Activated CD4-positive, alpha-beta T cell treated with anti-CD3 and anti-CD28 coated beads, Interleukin-2, amount 50 U/mL, for 1 hour (primary cell): ENCODE results near the gene DRGX.

Experiments
- DNase-seq: peaks from one replicate; pipeline ENCODE4 v3.0.0-alpha.2; 2020

The DRGX gene

GRCh38 chr10:49407552-49408137 is 11.8 kb upstream of the DRGX start:
- peak; percentile 74 for DNase-seq

DNA sequence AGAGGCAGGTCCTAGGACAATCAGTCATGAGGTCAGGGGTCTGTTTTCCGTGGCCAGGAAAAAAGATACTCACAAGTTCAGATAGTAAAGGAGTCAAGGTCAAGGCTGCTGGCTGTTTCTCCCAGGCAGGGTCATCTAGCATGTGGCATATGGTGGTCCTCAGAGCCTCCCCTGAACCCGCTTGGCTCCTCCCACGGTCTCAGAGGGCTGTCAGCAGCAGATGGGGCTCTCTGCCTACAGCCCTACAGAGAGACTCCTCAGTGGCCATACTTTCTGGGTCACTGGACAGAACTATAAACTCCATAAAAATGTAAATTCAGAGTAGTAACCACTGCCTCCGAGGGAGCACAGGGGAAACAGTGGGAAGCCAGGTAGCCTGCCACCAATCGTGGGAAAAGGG is 11.3 kb upstream of the DRGX start:
- no peak for DNase-seq

DNA sequence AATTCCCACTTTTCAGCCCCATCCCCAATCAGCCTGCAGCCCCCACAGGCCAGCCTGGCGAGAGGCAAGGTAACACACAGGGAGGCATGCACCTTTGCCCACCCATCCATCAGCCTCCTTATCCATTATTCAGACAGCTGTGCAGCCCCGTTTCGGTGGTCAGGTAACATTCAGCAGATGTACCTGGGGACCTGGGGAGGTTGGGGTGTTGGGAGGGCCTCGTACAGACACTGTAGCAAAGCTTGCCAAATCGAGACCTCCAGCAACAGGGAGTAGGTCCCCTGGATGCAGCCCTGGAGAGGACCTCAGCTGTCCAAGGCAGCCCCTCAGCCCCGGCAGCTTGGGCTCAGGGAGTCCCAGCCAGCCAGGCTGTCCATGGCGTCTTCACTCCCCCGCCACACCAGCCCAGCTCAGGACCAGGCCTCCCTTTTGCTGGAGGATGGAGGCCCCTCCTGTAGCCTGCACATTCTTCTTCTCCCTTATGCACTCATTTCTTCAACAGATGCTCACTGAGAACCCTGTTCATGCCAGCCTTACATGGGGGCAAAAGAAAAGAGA is 8.5 kb upstream of the DRGX start:
- DNase-seq: no peak

GRCh38 chr10:49403363-49403762 is 7.5 kb upstream of the DRGX start:
- DNase-seq: no peak

GRCh38 chr10:49400365-49400764 is 4.5 kb upstream of the DRGX start:
- DNase-seq: no peak

DNA sequence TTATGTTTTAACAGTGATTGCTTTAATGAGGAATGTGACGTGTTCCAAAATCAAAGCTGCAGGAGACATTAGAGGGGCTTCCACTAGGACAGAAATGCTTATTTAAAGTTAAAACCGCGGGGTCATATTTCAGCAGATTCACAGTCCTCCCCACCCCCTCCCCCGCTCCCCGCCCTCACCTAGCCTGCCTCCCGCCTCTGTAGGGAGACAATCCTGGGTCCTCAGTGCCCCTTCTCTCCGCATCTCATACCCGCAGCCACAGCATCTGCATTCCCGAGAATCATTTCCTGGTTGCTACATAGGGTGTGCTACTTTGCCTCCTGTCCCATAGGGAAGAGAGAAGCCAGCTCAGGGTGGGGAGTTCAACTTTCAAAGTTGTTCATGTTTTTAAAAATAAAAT is 3.1 kb upstream of the DRGX start:
- DNase-seq: no peak

- DNase-seq: peak; percentile 47
These were observed 2.3 kb upstream of the DRGX start for GRCh38 chr10:49398000-49398861.

DNA sequence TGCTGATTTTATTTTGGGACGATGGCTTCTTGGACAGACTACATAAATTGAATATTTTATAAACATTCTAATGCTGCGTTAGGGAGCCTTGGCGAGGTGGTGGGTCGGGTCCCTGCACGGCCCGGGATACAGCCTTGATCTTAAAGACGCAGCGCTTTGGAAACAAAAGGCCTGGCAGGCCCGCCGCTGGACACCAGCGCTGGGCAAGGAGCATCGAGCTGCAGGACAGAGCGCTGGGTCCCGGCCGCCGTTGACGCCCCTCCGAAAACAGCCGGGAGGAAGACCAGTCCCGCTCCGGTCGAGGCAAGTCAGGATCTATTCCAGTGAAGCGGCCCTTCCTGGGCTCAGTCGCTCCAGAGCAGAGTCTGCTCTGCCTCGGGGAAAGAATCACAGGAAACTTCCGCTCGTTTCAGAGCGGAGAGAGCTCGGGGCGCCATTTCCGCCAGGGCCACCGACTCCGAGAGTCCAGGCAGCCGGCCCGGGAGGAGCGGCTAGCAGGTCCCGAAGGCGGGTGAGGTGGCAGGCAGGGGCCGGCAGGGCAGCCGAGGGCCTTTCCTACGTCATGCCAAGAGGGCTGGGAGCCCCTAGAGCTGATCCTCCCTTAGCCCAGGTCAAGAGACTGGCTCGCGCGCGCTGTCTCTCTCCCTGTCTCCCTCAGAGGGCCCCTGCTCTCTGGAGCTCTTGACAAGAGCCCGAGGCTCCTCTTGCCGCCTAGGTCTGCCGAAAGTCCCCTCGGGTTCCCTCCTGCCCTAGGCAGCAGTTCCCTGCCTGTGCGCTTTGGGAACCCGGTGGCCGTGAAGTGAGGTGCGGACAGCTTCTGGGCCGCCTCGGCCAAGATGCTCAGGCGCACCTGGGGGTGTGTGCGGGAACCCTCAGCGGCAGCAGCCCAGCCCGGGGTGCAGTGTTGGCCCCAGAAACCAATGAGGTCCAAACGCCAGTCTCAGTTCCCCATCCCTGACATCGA is 1.4 kb upstream of the DRGX start:
- no peak for DNase-seq

DNA sequence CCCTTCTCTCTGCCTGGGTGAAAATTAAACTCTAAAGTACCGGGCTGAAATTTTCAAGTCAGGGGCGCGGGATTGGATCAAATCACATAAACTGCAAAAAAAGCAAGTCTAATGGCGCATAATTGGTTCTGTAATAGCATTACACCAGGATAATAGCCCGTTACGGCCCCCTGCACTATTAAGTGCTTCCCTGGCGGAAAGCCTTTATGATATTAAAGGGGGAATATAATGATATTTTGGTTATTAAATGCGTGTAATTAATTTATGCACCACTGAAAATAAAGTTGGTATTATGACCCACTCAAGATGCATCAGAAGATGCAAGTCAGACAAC is 744 bp upstream of the DRGX start:
- no peak for DNase-seq

GRCh38 chr10:49394933-49395740 is 752 bp downstream of the DRGX start:
- no peak for DNase-seq

- no peak for DNase-seq
These were observed 2.1 kb downstream of the DRGX start for GRCh38 chr10:49393757-49394156.

- no peak for DNase-seq
These were observed 2.6 kb downstream of the DRGX start for GRCh38 chr10:49393301-49393700.

- DNase-seq: no peak
These were observed 6.4 kb downstream of the DRGX start for GRCh38 chr10:49389361-49389933.

GRCh38 chr10:49388161-49388560 is 7.7 kb downstream of the DRGX start:
- no peak for DNase-seq

DNA sequence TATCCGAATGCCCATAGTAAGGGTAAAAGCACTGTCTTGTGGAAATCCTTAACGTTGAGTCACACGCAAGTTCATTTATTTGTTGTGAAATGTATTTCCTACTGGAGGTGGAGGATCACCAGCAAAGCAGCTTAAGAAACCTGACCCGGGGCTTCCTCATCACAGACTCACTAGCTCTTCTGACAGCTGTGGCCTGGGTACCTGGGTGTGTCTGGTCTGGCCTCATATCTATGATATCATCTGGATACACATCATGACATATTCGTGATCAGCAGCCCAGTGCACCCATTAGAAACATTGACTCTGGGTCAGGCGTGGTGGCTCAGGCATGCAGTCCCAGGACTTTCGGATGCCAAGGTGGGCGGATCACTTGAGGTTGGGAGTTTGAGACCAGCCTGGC is 8.8 kb downstream of the DRGX start:
- no peak for DNase-seq

DNA sequence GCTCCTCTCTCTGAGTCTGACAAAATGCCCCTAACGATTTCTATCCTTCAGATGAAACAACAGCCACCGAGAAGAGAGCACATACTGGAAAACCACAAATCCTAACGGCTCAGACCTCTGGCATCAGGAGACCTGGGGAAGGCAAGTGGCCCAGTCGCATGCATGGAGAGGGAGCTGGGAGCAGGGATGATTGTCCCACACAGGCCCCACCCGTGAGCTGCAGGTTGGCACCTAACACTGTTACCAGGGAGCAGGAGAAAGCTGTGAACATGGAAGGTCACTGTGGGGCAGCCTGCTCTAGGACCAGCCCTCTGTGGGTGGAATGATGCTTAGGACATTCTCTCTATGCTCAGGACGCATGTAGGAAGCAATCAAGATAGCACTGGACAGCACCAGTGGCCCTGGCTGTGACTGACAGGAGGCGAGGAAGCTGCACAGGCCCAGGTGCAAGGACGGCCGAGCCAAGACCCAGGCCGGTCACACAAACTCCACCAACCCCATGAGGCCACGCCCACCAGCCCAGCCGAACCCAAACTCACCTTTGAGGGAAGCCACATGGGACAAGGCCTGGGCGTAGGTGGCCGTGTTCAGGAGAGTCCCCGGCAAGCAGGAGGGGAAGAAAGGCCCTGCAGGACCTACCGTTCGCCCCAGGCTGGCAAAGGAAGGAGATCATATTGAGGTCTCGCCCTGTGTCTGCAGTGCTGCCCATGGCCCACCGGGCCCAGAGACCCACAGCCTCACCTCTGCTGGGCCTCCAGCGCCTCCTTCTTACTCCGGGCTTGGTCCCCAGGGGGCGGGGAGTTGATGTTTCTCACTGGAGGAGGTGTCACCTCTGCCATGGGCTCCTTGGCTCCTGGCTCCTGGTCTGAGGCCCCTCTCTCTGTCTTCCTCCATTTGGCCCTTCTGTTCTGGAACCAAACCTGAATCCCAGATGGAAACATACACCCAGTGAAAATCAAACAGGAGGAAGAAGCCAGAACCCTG is 9.7 kb downstream of the DRGX start:
- no peak for DNase-seq

DNA sequence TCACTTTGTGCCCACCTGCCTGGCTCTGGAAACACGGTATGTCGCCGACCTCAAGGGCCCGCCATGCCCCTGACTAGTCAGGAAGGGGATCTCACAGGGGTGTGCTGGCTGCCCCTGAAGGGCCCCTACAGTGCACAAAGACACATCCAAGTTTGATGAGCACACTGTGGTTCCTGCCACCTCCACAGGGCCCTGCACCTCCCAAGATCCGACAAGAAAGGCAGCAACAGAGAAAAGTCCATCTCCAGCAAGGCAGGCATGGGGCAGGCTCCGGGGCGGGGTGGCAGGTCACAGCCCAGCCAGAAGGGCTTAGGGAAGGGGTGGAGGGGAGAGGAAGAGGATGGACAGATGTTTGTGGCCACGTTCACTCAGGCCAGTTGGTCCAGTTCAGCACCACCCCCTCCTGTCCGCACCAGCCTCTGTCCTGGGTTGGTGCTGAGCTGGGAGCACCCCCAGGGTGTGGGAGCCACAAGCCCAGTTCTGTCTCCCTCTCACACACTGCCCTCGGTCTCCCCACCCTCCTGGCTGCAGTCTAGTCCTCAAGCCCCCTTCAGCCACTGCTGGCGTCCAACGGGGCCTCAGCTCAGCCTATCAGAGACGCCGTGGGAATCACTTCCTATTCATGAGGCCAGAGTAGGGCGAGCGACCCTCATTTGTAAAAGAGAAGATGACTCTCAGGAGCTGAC is 11.5 kb downstream of the DRGX start:
- DNase-seq: no peak

DNA sequence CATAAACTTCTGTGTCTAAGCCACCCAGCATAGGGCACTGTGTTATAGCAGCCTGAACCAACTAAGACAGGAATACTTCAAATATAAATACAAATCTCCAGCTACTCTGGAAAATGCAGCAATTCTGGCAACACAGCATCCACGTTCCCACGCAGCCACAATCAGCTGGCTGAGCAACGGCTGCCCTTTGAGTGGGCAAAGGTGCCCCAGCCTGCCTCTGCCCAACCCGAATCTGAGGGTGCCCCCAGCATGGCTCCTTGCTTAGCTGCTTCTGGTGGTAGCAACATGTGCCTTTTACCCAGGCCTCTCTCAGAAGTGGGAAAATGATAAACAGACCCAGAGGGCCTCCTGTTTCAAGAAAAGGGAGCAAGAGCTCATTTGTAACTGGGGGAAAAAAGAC is 12.0 kb downstream of the DRGX start:
- DNase-seq: no peak

GRCh38 chr10:49382826-49383225 is 13.1 kb downstream of the DRGX start:
- DNase-seq: no peak

DNA sequence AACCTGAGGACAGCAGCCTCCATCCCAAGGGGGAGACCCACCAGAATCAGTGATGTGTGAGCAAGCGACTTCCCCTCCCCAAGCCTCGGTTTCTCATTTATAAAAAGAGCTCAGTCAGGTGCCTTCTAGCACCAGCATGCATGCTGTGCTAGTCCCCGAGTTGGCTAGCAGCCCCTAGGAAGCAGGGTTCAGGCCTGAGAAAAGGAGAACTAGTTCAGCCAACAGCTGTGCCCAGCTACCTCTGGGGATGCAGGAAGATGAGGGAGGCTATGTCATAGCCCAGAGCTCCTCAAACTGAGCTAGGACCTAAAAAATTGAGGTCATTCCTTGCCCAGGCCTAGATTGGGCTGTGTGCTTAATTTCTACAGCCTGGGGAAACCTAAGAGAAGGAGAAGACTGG is 13.7 kb downstream of the DRGX start:
- DNase-seq: no peak
